Measurements from ENCODE around the gene PLPP7.
"Not testable (repeated sequence)": the region's sequence is repeated elsewhere in the genome, so short reads cannot be mapped to it uniquely, and the experiment has no call there.

PLPP7 gene

GRCh38 chr9:131289301-131290035 is at the start of gene PLPP7:
PLPP7 (plus strand) TSS chr9:131289723; CDS start chr9:131289998, 275 bp downstream.
- no peak for DNase-seq

DNA sequence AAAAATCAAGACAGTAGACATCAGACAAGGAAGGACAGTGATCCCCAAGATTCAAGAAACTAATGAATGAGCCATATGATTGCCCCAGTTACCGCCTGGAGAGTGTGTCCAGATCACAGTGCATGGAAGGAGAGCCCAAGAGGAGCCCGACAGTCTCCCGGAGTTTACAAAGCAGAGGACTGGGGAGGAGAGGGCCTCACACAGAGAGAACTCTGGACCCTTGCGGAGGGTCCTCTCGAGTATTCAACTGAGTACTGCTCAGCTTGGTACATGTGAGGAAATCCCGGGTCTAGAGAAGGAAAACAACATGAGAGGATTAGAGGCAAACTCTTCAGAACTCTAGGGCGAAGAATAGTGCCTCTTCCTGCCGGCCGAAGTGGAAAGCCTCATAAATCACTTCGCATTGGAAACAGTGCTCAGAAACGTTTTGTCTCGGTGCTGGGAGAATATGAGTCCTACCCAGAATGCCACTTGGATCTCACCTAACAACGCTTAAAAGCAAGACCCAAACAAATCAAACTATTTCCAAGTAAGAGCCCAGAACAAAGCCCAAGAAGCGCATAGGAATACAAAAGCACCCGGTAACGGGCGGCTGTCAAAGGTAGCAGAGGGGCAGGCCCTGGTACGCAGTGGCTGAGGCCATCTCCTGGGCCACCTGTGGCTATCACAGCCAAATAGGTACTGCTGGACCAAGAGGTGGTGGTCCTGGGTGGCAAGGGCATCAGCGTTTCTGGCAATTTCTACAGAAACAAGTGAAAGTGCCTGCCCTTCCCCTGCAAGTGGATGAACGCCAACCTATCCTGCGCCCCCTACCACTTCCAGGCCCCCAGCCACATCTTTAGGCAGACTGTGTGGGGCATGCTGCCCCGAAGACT is 49.2 kb upstream of the PLPP7 start:
- no peak for DNase-seq

DNA sequence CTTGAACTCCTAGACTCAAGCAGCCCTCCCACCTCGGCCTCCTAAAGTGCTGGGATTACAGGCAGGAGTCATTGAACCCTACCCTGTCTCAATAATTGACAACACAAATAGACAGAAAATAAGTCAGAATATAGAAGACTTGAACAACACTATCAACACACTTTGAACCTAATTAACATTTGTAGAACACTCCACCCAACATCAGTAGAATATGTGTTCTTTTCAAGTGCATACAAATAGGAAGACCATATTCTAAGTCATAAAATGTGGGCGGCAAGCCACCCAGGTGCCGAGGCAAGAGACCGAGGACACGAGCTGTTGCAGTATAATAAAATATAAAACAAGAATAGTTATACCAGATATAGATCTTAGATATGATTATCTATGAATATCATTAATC is 45.2 kb upstream of the PLPP7 start:
- not testable (repeated sequence) for DNase-seq

DNA sequence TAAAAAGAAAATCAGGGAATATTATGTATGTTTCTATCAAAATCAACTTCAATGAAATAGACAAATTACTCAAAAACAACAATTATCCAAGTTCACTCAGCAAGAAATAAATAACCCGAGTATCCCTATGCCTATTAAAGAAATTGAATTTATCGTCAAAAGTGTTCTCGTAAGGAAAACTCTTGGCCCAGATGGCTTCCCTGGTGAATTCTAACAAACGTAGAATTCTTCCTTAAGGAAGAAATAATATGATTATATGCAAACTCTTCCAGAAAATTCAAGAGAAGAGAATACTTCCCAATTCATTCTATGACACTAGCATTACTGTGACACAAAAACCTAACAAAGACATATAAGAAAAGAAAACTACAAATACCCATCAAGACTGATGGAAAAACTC is 42.9 kb upstream of the PLPP7 start:
- DNase-seq: no peak

DNA sequence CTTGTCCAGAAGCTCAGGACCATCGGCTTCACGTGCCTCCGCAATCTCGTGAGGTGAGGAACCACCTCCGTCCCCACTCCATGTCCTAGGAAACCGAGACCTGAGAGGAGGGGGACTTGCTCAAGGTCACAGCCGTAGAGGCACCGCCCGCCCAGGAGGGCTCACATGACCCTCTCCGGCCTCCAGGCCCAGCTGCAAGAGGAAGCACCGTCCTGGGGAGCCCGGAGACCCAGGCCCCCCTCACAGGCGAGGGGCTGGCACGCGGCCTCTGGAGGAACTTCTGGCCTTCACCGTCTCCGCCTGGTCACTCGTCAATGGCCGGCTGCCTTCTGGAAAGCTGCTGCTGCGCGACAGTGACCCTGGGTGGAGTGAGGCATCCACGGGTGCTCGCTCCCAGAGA is 37.4 kb upstream of the PLPP7 start:
- DNase-seq: no peak

GRCh38 chr9:131253891-131254491 is 35.5 kb upstream of the PLPP7 start:
- peak; percentile 23 for DNase-seq

- no peak for DNase-seq
Measured at GRCh38 chr9:131254626-131255025, 34.9 kb upstream of the PLPP7 start.

DNA sequence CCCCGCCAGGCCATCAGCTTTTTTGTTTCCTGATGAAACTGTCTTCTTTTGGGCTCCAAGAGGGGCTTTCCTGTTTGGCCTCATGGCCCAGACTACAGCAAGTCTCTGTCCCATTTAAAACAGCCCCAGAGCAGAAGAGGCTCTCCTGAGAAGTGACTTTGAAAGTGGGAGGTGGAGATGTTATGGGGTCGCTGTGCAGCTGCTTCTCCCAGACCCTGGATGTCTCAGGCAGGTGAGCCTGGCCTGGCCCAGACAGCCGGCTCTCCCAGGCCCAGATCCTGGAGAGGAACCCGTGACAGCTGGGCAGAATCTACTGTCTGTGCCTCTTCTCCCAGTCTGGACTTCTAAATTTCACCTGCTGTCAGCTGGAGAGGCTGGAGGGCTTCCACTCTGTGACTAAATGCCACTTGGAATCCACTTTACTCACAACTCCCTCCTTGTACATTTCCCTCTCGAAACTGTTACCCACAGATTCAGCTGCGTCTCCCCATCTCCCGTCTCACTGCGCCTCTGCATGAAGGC is 33.8 kb upstream of the PLPP7 start:
- peak; percentile 34 for DNase-seq

DNA sequence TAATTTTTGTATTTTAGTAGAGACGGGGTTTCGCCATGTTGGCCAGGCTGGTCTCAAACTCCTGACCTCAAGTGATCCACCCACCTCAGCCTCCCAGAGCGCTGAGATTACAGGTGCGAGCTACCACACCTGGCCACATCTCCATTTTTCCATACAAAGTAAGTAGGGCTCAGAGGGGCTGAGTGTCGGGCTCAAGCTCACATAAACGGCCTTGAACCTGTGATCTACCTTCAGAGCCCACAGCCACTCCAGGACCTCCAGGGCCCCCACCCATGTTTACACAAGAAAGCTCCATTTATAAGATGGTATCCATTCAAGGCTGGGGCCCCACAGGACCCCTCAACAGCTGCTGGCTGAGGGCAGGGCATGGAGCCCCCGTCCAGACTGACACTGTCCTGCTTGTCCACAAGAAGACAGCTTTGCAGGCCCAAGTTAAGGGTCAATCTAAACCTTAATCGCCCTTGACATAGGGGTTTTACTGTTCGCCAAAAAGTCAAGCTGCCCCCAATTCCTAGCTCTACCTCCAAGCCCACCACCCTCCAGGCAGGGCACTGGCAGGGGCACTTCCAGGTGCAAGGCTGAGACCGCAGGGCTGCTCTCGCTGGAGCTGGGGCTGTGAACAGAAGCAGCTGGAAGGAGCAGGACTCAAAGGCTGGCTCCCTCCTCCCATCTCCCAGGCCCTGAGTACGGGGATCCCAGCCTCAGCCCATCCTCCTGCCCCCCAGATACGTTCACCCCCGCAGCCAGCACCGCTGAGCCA is 32.1 kb upstream of the PLPP7 start:
- DNase-seq: no peak

DNA sequence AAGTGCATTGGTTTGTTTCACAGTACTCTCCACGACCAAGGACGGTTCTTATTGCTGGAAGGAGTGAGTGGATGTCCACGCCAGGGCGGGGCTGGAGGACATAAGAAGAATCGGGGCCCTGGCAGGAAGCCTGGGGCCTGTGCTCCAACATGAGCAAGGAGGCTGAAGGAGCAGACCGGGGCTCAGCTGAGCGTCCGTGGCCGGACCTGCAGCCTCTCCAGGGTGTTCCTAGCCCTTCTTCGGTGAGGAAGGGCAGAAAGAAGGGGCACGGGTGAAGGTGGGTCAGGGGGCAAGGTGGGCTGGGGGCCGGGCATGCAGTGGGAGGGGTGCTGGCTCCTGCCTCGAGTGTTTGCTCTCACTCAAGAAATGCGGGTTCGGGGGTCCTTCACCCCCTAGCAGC is 31.3 kb upstream of the PLPP7 start:
- DNase-seq: no peak

- DNase-seq: no peak
Measured at GRCh38 chr9:131258698-131259431, 30.7 kb upstream of the PLPP7 start.

- DNase-seq: no peak
Measured at GRCh38 chr9:131259432-131259898, 30.1 kb upstream of the PLPP7 start.

DNA sequence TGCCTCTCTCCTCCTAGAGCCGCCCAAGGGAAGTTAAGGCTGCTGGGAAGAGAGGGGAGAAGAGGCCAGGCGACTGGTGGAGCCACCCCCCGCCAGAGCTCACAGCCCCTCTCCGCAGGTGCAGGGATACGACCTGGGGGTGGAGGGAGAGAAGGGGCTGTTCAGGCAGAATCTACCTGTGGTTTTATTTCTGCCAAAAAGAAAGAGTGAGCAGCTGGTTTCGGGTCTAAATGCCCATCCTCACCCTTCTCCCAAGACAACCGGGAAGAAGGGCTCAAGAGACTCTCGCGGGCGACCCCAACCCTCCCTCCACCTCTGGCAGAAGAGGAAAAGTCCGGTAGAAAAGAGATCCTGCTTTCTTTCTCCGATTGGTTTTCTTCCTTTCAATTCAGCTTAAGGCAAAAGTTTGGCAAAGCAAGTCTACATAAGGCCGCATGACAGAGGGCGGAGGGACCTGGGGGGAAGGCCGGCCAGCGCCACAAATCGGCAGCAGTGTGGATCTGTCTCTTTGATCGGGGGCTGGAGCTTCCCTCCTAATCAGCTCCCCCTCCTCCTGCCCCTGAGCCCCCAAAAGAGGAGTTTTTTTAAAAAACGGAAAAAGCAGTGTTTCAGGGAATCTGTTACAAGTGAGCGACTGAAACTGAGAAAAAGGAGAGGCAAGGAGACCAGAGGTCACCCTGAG is 29.5 kb upstream of the PLPP7 start:
- no peak for DNase-seq

GRCh38 chr9:131260751-131261452 is 28.6 kb upstream of the PLPP7 start:
- no peak for DNase-seq

- peak; percentile 22 for DNase-seq
Measured at GRCh38 chr9:131262327-131263032, 27.0 kb upstream of the PLPP7 start.

DNA sequence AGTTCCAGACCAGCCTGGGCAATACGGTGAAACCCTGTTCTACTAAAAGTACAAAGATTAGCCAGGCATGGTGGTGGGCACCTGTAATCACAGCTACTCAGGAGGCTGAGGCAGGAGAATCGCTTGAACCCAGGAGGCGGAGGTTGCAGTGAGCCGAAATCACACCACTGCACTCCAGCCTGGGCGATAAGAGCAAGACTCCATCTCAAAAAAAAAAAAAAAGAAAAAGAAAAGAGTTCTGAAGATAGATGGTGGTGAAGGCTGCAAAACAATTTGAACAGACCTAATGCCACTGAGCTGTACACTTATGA is 26.5 kb upstream of the PLPP7 start:
- not testable (repeated sequence) for DNase-seq

DNA sequence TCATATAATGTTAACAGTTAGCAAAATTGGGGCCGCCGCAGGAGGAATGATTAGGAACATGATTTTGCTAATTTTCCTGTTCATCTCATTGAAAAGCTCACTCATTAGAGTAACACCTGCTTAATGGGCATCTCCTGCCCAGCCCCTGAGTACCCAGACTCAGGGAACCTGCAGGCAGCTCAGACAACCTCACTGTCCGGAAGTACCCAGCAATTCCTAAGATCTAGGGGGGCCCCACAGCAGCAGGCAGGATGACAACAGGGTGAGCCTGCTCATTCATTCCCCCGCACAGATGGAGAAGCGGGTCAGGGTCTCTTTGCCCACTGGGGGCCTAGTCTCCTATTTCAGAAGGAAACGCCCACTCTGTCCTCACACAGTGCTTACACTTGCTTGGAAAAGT is 25.8 kb upstream of the PLPP7 start:
- DNase-seq: peak; percentile 24

GRCh38 chr9:131264231-131264630 is 25.3 kb upstream of the PLPP7 start:
- peak; percentile 48 for DNase-seq

- DNase-seq: peak; percentile 63
Measured at GRCh38 chr9:131266266-131267229, 23.0 kb upstream of the PLPP7 start.
